Measurements from ENCODE around the gene XYLT2.
A peak's percentile ranks its signal among the peaks of the same experiment; 100 is the strongest.

The XYLT2 gene

DNA sequence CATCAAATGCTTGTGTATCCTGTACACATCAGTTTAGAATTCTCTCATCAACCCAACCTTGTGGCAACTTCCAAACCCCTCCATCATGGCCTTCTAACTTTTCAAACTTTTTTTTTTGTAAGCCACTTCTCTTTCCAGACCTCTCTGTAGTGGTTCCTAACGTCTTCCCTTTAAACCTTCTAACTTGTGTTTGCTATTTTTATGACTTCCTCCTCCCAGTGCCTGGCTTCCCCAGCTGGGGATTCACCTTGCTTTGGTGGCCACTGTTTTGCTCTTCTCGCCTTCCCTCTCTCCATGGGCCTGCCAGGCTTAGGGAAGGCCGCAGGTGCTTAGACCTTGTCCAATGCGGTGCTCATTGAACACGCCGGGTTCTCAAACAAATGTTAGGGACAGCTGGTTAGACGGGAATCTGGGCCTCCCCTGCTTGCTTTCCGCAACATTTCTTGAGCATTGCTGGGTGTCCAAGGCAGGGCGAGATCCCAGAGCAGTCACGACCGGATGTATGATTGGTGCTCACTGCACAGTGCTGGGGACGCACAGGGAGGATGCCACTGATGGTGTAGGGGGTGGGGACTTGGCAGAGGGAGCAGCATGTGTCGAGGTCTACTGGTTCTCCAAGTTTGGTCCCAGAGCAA, 1.1 kb upstream of the XYLT2 start:
- TF ChIP-seq, protein P1, sequence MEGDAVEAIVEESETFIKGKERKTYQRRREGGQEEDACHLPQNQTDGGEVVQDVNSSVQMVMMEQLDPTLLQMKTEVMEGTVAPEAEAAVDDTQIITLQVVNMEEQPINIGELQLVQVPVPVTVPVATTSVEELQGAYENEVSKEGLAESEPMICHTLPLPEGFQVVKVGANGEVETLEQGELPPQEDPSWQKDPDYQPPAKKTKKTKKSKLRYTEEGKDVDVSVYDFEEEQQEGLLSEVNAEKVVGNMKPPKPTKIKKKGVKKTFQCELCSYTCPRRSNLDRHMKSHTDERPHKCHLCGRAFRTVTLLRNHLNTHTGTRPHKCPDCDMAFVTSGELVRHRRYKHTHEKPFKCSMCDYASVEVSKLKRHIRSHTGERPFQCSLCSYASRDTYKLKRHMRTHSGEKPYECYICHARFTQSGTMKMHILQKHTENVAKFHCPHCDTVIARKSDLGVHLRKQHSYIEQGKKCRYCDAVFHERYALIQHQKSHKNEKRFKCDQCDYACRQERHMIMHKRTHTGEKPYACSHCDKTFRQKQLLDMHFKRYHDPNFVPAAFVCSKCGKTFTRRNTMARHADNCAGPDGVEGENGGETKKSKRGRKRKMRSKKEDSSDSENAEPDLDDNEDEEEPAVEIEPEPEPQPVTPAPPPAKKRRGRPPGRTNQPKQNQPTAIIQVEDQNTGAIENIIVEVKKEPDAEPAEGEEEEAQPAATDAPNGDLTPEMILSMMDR (conservative IDR thresholded peaks at IDR 0.05; ENCODE audit: low read length) = no peak
- no peak for TF ChIP-seq EZH2phosphoT487 (IDR thresholded peaks at IDR 0.05; ENCODE audit: borderline replicate concordance)
- Histone ChIP-seq H3K27me3 (ENCODE audit: insufficient read depth, low read length, poor library complexity, severe bottlenecking) (no peaks in the 10 kb centered on the region), H3F3A (ENCODE audit: low read depth) (no peaks in the 10 kb centered on the region), H3K79me2 (ENCODE audit: insufficient read depth, low read length) (peaks cover 27% of the 10 kb centered on the region), H2AFZ (ENCODE audit: low read length) (no peak overlapping the region), H3K9me2 (replicated peaks; ENCODE audit: low read depth, low read length) (no peaks in the 10 kb centered on the region), H3K9ac (ENCODE audit: low read depth, low read length, poor library complexity, severe bottlenecking) (no peak overlapping the region), H3K9me3 (ENCODE audit: insufficient read depth, low read depth, low read length) (no peaks in the 10 kb centered on the region), H4K20me1 (ENCODE audit: insufficient read depth, low read length, poor library complexity, severe bottlenecking) (no peaks in the 10 kb centered on the region), H3K4me3 (ENCODE audit: low read length, poor library complexity, severe bottlenecking) (peak overlapping the region; percentile 77), H3K36me3 (ENCODE audit: insufficient read depth, low read length) (no peaks in the 10 kb centered on the region), H3K4me1 (ENCODE audit: insufficient read depth, low read length, poor library complexity, severe bottlenecking) (peaks cover 40% of the 10 kb centered on the region), H3K4me2 (ENCODE audit: low read depth, low read length, poor library complexity, severe bottlenecking) (peak overlapping the region; percentile 95)

GRCh38 chr17:50346313-50347116, 589 bp downstream of the XYLT2 start:
- TF ChIP-seq, protein P1 (conservative IDR thresholded peaks at IDR 0.05; ENCODE audit: low read length) = no peak
- TF ChIP-seq EZH2phosphoT487 (IDR thresholded peaks at IDR 0.05; ENCODE audit: borderline replicate concordance) = no peak
- H3K4me3 ChIP-seq (ENCODE audit: low read length, poor library complexity, severe bottlenecking) = peak overlapping the region; percentile 88

GRCh38 chr17:50347117-50347893, 1.4 kb downstream of the XYLT2 start:
- Histone ChIP-seq H3K27me3 (ENCODE audit: insufficient read depth, low read length, poor library complexity, severe bottlenecking) (no peaks in the 10 kb centered on the region), H3K36me3 (ENCODE audit: insufficient read depth, low read length) (no peaks in the 10 kb centered on the region), H3K4me2 (ENCODE audit: low read depth, low read length, poor library complexity, severe bottlenecking) (peak overlapping the region; percentile 97), H3F3A (ENCODE audit: low read depth) (no peaks in the 10 kb centered on the region), H3K9ac (ENCODE audit: low read depth, low read length, poor library complexity, severe bottlenecking) (peak overlapping the region; percentile 97), H3K4me3 (ENCODE audit: low read length, poor library complexity, severe bottlenecking) (peak overlapping the region; percentile 88), H3K79me2 (ENCODE audit: insufficient read depth, low read length) (peaks cover 27% of the 10 kb centered on the region), H3K4me1 (ENCODE audit: insufficient read depth, low read length, poor library complexity, severe bottlenecking) (peaks cover 40% of the 10 kb centered on the region), H3K9me2 (replicated peaks; ENCODE audit: low read depth, low read length) (no peaks in the 10 kb centered on the region), H4K20me1 (ENCODE audit: insufficient read depth, low read length, poor library complexity, severe bottlenecking) (no peaks in the 10 kb centered on the region), H3K9me3 (ENCODE audit: insufficient read depth, low read depth, low read length) (no peaks in the 10 kb centered on the region), H2AFZ (ENCODE audit: low read length) (no peak overlapping the region)
- TF ChIP-seq, protein P1 (conservative IDR thresholded peaks at IDR 0.05; ENCODE audit: low read length) = no peak
- no peak for TF ChIP-seq EZH2phosphoT487 (IDR thresholded peaks at IDR 0.05; ENCODE audit: borderline replicate concordance)

More at GRCh38 chr17:50346313-50347116, 589 bp downstream of the XYLT2 start:
- H3K36me3 ChIP-seq (ENCODE audit: insufficient read depth, low read length) = no peaks in the 10 kb centered on the region
- peak overlapping the region; percentile 97 for H3K9ac ChIP-seq (ENCODE audit: low read depth, low read length, poor library complexity, severe bottlenecking)
- H3K9me2 ChIP-seq (replicated peaks; ENCODE audit: low read depth, low read length) = no peaks in the 10 kb centered on the region
- peak overlapping the region; percentile 97 for H3K4me2 ChIP-seq (ENCODE audit: low read depth, low read length, poor library complexity, severe bottlenecking)
- peak overlapping the region; percentile 72 for H2AFZ ChIP-seq (ENCODE audit: low read length)
- no peaks in the 10 kb centered on the region for H3K27me3 ChIP-seq (ENCODE audit: insufficient read depth, low read length, poor library complexity, severe bottlenecking)
- H4K20me1 ChIP-seq (ENCODE audit: insufficient read depth, low read length, poor library complexity, severe bottlenecking) = no peaks in the 10 kb centered on the region
- peaks cover 27% of the 10 kb centered on the region for H3K79me2 ChIP-seq (ENCODE audit: insufficient read depth, low read length)
- H3K9me3 ChIP-seq (ENCODE audit: insufficient read depth, low read depth, low read length) = no peaks in the 10 kb centered on the region
- no peaks in the 10 kb centered on the region for H3F3A ChIP-seq (ENCODE audit: low read depth)
- H3K4me1 ChIP-seq (ENCODE audit: insufficient read depth, low read length, poor library complexity, severe bottlenecking) = peaks cover 40% of the 10 kb centered on the region

Measured in Loucy (cell line).